GM12878 (cell line): ENCODE data around the gene STPG1. TPM values are rescaled to one million over a fixed set of nuclear protein-coding genes. Genes with fewer than 3 reads are reported as not detected.

Experiments
- ATAC-seq: fragments of 200-7000 bp; cut with Tn5 transposase; 3 replicates; pipeline ENCODE4 v1.9.1; 2020; ENCODE audit warnings: mild to moderate bottlenecking, moderate library complexity
- BruUV-seq: library from RNA; stranded (reverse); fragments of 400-500 nt; replicated peaks from 2 replicates; lab custom pipeline; 2021; lab: Mats Ljungman, UMichigan
- CTCF ChIA-PET: fragments of 300-600 bp; sonication (Branson Sonifier 250); formaldehyde crosslinking; extraction: SDS; loops from one replicate; lab custom pipeline; 2021; ENCODE audit warnings: inconsistent platforms; lab: Yijun Ruan, JAX
- POLR2A ChIA-PET: fragments of 350-600 bp; formaldehyde crosslinking; extraction: SDS; loops from one replicate; lab custom pipeline; 2021; ENCODE audit warnings: inconsistent platforms; lab: Charles Lee
- RAD21 ChIA-PET: fragments of 300-600 bp; sonication (Branson Sonifier 250); formaldehyde crosslinking; loops from one replicate; lab custom pipeline; 2023; ENCODE audit warnings: antibody characterized with exemption; ENCODE audit not compliant: unreplicated experiment; lab: Charles Lee
- SMC1A ChIA-PET: fragments of 300-600 bp; sonication (Branson Sonifier 250); formaldehyde crosslinking; loops from one replicate; lab custom pipeline; 2023; ENCODE audit not compliant: unreplicated experiment, uncharacterized antibody; lab: Charles Lee
- DNase-seq: peaks from one replicate; pipeline ENCODE4 v3.0.0-alpha.2; 2011; ENCODE audit warnings: low read depth, low spot score
- FAIRE-seq: peaks from 3 replicates; lab custom pipeline; 2011; peaks lifted over from hg19 to GRCh38; lab: Jason Lieb, UNC
- H2AFZ ChIP-seq: 2 replicates; pipeline ENCODE4 v1.6.0; 2011; ENCODE audit warnings: low read depth, low read length, control low read depth; ENCODE audit not compliant: control insufficient read depth
- H3K27ac ChIP-seq: 2 replicates; pipeline ENCODE4 v1.5.1; 2011; ENCODE audit warnings: control low read depth; ENCODE audit not compliant: control insufficient read depth, insufficient read depth
- H3K27me3 ChIP-seq, 2 experiments: replicated peaks in 1 of 2; 2 replicates each; pipeline versions ENCODE4 v1.6.0 to v1.6.1; 2011; ENCODE audit warnings: low read length in 1 of 2; ENCODE audit not compliant: control insufficient read depth in 2 of 2, insufficient read depth in 2 of 2
- H3K36me3 ChIP-seq, 2 experiments: 2 replicates each; pipeline ENCODE4 v1.5.1; 2011; ENCODE audit warnings: low read length in 1 of 2; ENCODE audit not compliant: control insufficient read depth in 2 of 2, insufficient read depth in 2 of 2
- H3K4me1 ChIP-seq: 2 replicates; pipeline ENCODE4 v1.6.1; 2011; ENCODE audit warnings: mild to moderate bottlenecking, low read length, moderate library complexity, mixed read lengths; ENCODE audit not compliant: control insufficient read depth, insufficient read depth
- H3K4me2 ChIP-seq: 2 replicates; pipeline ENCODE4 v1.6.0; 2011; ENCODE audit warnings: control low read depth; ENCODE audit not compliant: control insufficient read depth, insufficient read depth
- H3K4me3 ChIP-seq: fragments of 200-600 bp; sonication (generic); 2 replicates; pipeline ENCODE4 v1.5.1; 2016
- H3K79me2 ChIP-seq: 2 replicates; pipeline ENCODE4 v1.6.0; 2011; ENCODE audit warnings: low read length; ENCODE audit not compliant: control insufficient read depth, insufficient read depth
- H3K9ac ChIP-seq: 2 replicates; pipeline ENCODE4 v1.8.0; 2011; ENCODE audit warnings: low read length, control low read depth, mixed read lengths; ENCODE audit not compliant: control insufficient read depth, insufficient read depth
- H3K9me3 ChIP-seq: replicated peaks from 3 replicates; pipeline ENCODE4 v1.5.1; 2011; ENCODE audit warnings: mild to moderate bottlenecking, low read length; ENCODE audit not compliant: control insufficient read depth, insufficient read depth
- H4K20me1 ChIP-seq: 2 replicates; pipeline ENCODE4 v1.6.0; 2011; ENCODE audit not compliant: control insufficient read depth, insufficient read depth
- ATF3 ChIP-seq: IDR thresholded peaks from 2 replicates; pipeline ENCODE4 v1.6.1; 2011; ENCODE audit warnings: low read depth, mild to moderate bottlenecking, low read length, moderate library complexity, borderline replicate concordance; ENCODE audit errors: extremely low read depth
- BRCA1 ChIP-seq: IDR thresholded peaks from 2 replicates; pipeline ENCODE4 v1.6.1; 2011; ENCODE audit warnings: low read depth, low read length, improper control_type of control experiment
- CBX5 ChIP-seq: sonication (generic); IDR thresholded peaks from 2 replicates; pipeline ENCODE4 v1.6.1; 2016; ENCODE audit warnings: low read depth, moderate library complexity, mild to moderate bottlenecking, inconsistent platforms
- CHD4 ChIP-seq: fragments of 200-600 bp; sonication (generic); IDR thresholded peaks from 2 replicates; pipeline ENCODE4 v1.6.1; 2016; ENCODE audit warnings: mild to moderate bottlenecking
- E4F1 ChIP-seq: fragments of 450-650 bp; IDR thresholded peaks from 2 replicates; pipeline ENCODE4 v1.6.1; 2018; ENCODE audit warnings: borderline replicate concordance, mild to moderate bottlenecking; ENCODE audit not compliant: partially characterized antibody
- GABPA ChIP-seq: IDR thresholded peaks from 2 replicates; pipeline ENCODE4 v1.6.1; 2014; ENCODE audit warnings: antibody characterized with exemption, low read depth, mild to moderate bottlenecking, inconsistent platforms
- HDAC2 ChIP-seq: fragments of 200-600 bp; sonication (generic); IDR thresholded peaks from 2 replicates; pipeline ENCODE4 v1.6.1; 2017
- IRF3 ChIP-seq: fragments of 450-650 bp; IDR thresholded peaks from 2 replicates; pipeline ENCODE4 v1.6.1; 2014; ENCODE audit warnings: mild to moderate bottlenecking
- JUND ChIP-seq: IDR thresholded peaks from 2 replicates; pipeline ENCODE4 v1.6.1; 2012; ENCODE audit warnings: low read depth, mild to moderate bottlenecking, low read length, improper control_type of control experiment, moderate library complexity
- MTA3 ChIP-seq: IDR thresholded peaks from 2 replicates; pipeline ENCODE4 v1.6.1; 2012; ENCODE audit warnings: low read length, inconsistent platforms, borderline replicate concordance
- NBN ChIP-seq: fragments of 450-650 bp; IDR thresholded peaks from 2 replicates; pipeline ENCODE4 v1.6.1; 2016
- RELA ChIP-seq: fragments of 450-650 bp; IDR thresholded peaks from 2 replicates; pipeline ENCODE4 v1.8.0; 2014; ENCODE audit warnings: borderline replicate concordance; ENCODE audit not compliant: partially characterized antibody
- REST ChIP-seq: IDR thresholded peaks from 2 replicates; pipeline ENCODE4 v1.6.1; 2012; ENCODE audit warnings: mild to moderate bottlenecking, low read depth, low read length
- RUNX3 ChIP-seq: IDR thresholded peaks from 2 replicates; pipeline ENCODE4 v1.6.1; 2012; ENCODE audit warnings: low read length, inconsistent platforms
- SIN3A ChIP-seq: IDR thresholded peaks from 2 replicates; pipeline ENCODE4 v1.6.1; 2012; ENCODE audit warnings: low read depth, low read length, improper control_type of control experiment
- SREBF2 ChIP-seq: IDR thresholded peaks from 2 replicates; pipeline ENCODE4 v1.6.1; 2012; ENCODE audit warnings: mild to moderate bottlenecking, low read length
- SUZ12 ChIP-seq: fragments of 200-600 bp; sonication (generic); IDR thresholded peaks from one replicate; pipeline ENCODE4 v1.6.1; 2018; ENCODE audit warnings: antibody characterized with exemption, mild to moderate bottlenecking; ENCODE audit not compliant: unreplicated experiment
- ZBED1 ChIP-seq: IDR thresholded peaks from 2 replicates; pipeline ENCODE4 v1.6.1; 2016; ENCODE audit warnings: borderline replicate concordance
- ZNF217 ChIP-seq: fragments of 450-650 bp; IDR thresholded peaks from 2 replicates; pipeline ENCODE4 v1.6.1; 2017; ENCODE audit warnings: antibody characterized with exemption, mild to moderate bottlenecking
- WGBS: methylation state at CpG from one replicate; pipeline ENCODE4 v1.1.6; 2016; ENCODE audit warnings: low lambda C conversion rate; ENCODE audit not compliant: insufficient replicate concordance, insufficient coverage; ENCODE audit errors: missing lambda C conversion rate; 5-methylcytosine and 5-hydroxymethylcytosine counted together
- in situ Hi-C: fragments of 300-500 bp; cut with MboI; formaldehyde crosslinking; loops from 9 replicates; pipeline ENCODE4 v1.14.3; 2018; ENCODE audit warnings: mixed read lengths
- intact Hi-C: fragments of 100-400 bp; cut with micrococcal nuclease; formaldehyde crosslinking; loops from one replicate; pipeline ENCODE4 v1.14.2; 2022; ENCODE audit not compliant: unreplicated experiment
- polyA plus RNA-seq, 11 experiments: library from polyadenylated mRNA; depleted of rRNA in 4 of 11; unstranded in 6 of 11; stranded (reverse) in 5 of 11; fragments of >200 nt; fragmentation: Nextera tagmentation in 4 of 11; fragmentation: Illumina TruSeq in 1 of 11; extraction: Ambion mirVana in 4 of 11; extraction: Trizol in 1 of 11; gene quantifications; 1 replicate in 1 of 11; 2 replicates in 10 of 11; pipeline versions ENCODE4 v1.2.1 to v1.2.3, GENCODE V29; 2011 to 2016; ENCODE audit warnings: inconsistent platforms in 2 of 11, missing spikeins in 2 of 11, low read depth in 1 of 11
- total RNA-seq, 4 experiments: library from RNA; depleted of rRNA in 3 of 4; stranded (reverse); fragments of >200 nt in 3 of 4; fragmentation: Illumina TruSeq in 1 of 4; extraction: Trizol in 1 of 4; gene quantifications; 2 replicates each; pipeline versions ENCODE4 v1.2.1 to v1.2.3, GENCODE V29; 2013 to 2021

STPG1 gene
- total and polyA plus RNA-seq, 10 of the 15 experiments (the other 5 are each of a cell fraction or from before 2014, with no cell fraction given): 0.22 to 2.6 (median 0.73) TPM

- Histone ChIP-seq H3K4me1 (peaks cover 11% of the 10 kb centered on the region; the same call in 1 of the 2 replicates), H3K27me3 (no peaks in the 10 kb centered on the region), H3K79me2 (no peaks in the 10 kb centered on the region), H3K27ac (no peak overlapping the region), H2AFZ (no peak overlapping the region), H3K36me3 (no peaks in the 10 kb centered on the region), H3K4me2 (no peak overlapping the region; the same call in 1 of the 2 replicates), H3K9ac (no peak overlapping the region), H3K4me3 (no peak overlapping the region), H3K9me3 (no peaks in the 10 kb centered on the region), H4K20me1 (no peaks in the 10 kb centered on the region)
- ChIA-PET POLR2A (no interaction called here), SMC1A (no interaction called here), RAD21 (no interaction called here), CTCF (interaction anchor here (0.6 to 1.0 kb wide), 2 partner anchors 26 to 454 kb away, joined by 3 read pairs; no protein-coding TSS in a partner anchor)
- no TSS peak for BruUV-seq
- ATAC-seq: peak; percentile 67
- in situ Hi-C loops: no loop called here
- 51% methylated on average over 11 of the region's 11 CpGs for WGBS
- peak; percentile 33 for DNase-seq
- no peak for FAIRE-seq
- intact Hi-C loops: no loop called here
- no peak for TF ChIP-seq E4F1
- TF ChIP-seq GABPA: no peak
- TF ChIP-seq SUZ12: no peak
- TF ChIP-seq ATF3: no peak
- no peak for TF ChIP-seq NBN
- no peak for TF ChIP-seq ZBED1
- TF ChIP-seq JUND: no peak
- TF ChIP-seq RUNX3: peak; percentile 48; the same call in 1 of the 2 replicates
- TF ChIP-seq SIN3A: no peak
- no peak for TF ChIP-seq SREBF2
- TF ChIP-seq ZNF217: no peak
- TF ChIP-seq REST: no peak
- TF ChIP-seq IRF3: no peak
- TF ChIP-seq CBX5: no peak
- peak; percentile 28; the same call in 1 of the 2 replicates for TF ChIP-seq MTA3
- TF ChIP-seq CHD4: no peak
- no peak for TF ChIP-seq BRCA1
- no peak for TF ChIP-seq HDAC2
- no peak for TF ChIP-seq RELA
Observed at GRCh38 chr1:24364975-24365678, 48.5 kb downstream of the STPG1 start.
